HL-60 (cell line): ENCODE results near the gene JARID2.

Source experiments
- DNase-seq, 2 experiments: peaks; one replicate each; pipeline ENCODE4 v3.0.0-alpha.2; 2010 to 2020; ENCODE audit warnings: low read depth in 1 of 2, low spot score in 1 of 2
- H3K27ac ChIP-seq: fragments of 250-450 bp; sonication (Bioruptor Pico); replicated peaks from 2 replicates; pipeline ENCODE4 v1.5.1; 2020; ENCODE audit warnings: mild to moderate bottlenecking, moderate library complexity
- H3K27me3 ChIP-seq: fragments of 250-450 bp; sonication (Bioruptor Pico); 2 replicates; pipeline ENCODE4 v1.5.1; 2021; ENCODE audit warnings: mild to moderate bottlenecking, moderate library complexity; ENCODE audit not compliant: insufficient read depth, poor library complexity, severe bottlenecking
- H3K4me3 ChIP-seq: replicated peaks from 2 replicates; pipeline ENCODE4 v1.5.1; 2011; ENCODE audit warnings: mild to moderate bottlenecking, control low read depth, low read length; ENCODE audit not compliant: insufficient read depth
- CTCF ChIP-seq: IDR thresholded peaks from one replicate; pipeline ENCODE4 v1.5.1; 2011; ENCODE audit warnings: low read length, control low read depth, inconsistent platforms; ENCODE audit not compliant: insufficient read depth
- GABPA ChIP-seq: IDR thresholded peaks from 2 replicates; pipeline ENCODE4 v1.6.1; 2012; ENCODE audit warnings: low read depth
- POLR2AphosphoS5 ChIP-seq: IDR thresholded peaks from 2 replicates; pipeline ENCODE4 v1.6.1; 2012; ENCODE audit warnings: low read depth
- REST ChIP-seq: IDR thresholded peaks from 2 replicates; pipeline ENCODE4 v1.6.1; 2012; ENCODE audit warnings: low read depth; ENCODE audit not compliant: insufficient replicate concordance
- SPI1 ChIP-seq: IDR thresholded peaks from 2 replicates; pipeline ENCODE4 v1.6.1; 2012; ENCODE audit warnings: low read depth, mild to moderate bottlenecking, borderline replicate concordance

Gene JARID2

GRCh38 chr6:15484821-15485220 is 239.0 kb downstream of the JARID2 start:
- no peaks in the 10 kb centered on the region for H3K27me3 ChIP-seq
- TF ChIP-seq POLR2AphosphoS5 (no peak), REST (no peak), CTCF (no peak), GABPA (no peak), SPI1 (no peak)
- no peak overlapping the region for H3K27ac ChIP-seq
- no peak for DNase-seq
- no peak overlapping the region for H3K4me3 ChIP-seq

- TF ChIP-seq CTCF, result no peak
- TF ChIP-seq POLR2AphosphoS5, result no peak
- TF ChIP-seq REST, result no peak
- TF ChIP-seq SPI1, result no peak
- no peak for TF ChIP-seq GABPA
- Histone ChIP-seq H3K27ac (no peak overlapping the region), H3K27me3 (no peaks in the 10 kb centered on the region), H3K4me3 (no peak overlapping the region)
- no peak for DNase-seq
Measured at GRCh38 chr6:15485936-15486335, 240.1 kb downstream of the JARID2 start.

GRCh38 chr6:15487262-15487661 is 241.4 kb downstream of the JARID2 start:
- Histone ChIP-seq H3K27me3 (no peaks in the 10 kb centered on the region), H3K4me3 (no peak overlapping the region), H3K27ac (no peak overlapping the region)
- DNase-seq, result no peak
- TF ChIP-seq GABPA (no peak), REST (no peak), SPI1 (no peak), POLR2AphosphoS5 (no peak), CTCF (no peak)
